CD4-positive, alpha-beta T cell (primary cell): ENCODE measurements around the gene CCDC126. TPM values are rescaled to one million over a fixed set of nuclear protein-coding genes. Genes with fewer than 3 reads are reported as not detected.

Experiments used
- ATAC-seq: fragments of 200-7000 bp; cut with Tn5 transposase; one replicate; pipeline ENCODE4 v1.10.0; 2022; ENCODE audit warnings: mild to moderate bottlenecking; ENCODE audit not compliant: poor library complexity
- CTCF ChIA-PET: fragments of 350-600 bp; sonication (Branson Sonifier 250); formaldehyde crosslinking; loops from one replicate; lab custom pipeline; 2021; ENCODE audit warnings: antibody characterized with exemption, inconsistent platforms; lab: Charles Lee
- POLR2A ChIA-PET: fragments of 350-600 bp; sonication (Branson Sonifier 250); formaldehyde crosslinking; loops from one replicate; lab custom pipeline; 2021; ENCODE audit warnings: antibody characterized with exemption, inconsistent platforms; lab: Charles Lee
- DNase-seq, 14 experiments: peaks; one replicate each; pipeline ENCODE4 v3.0.0-alpha.2; 2013 to 2020; ENCODE audit warnings: mixed read lengths in 2 of 14
- H3K27ac ChIP-seq, 2 donors: one replicate each; pipeline versions ENCODE4 v1.5.1 to v1.7.0; 2013; ENCODE audit warnings: low read length in 2 of 2, low read depth in 1 of 2, mild to moderate bottlenecking in 1 of 2
- H3K27me3 ChIP-seq, 2 experiments: 1 replicate in 1 of 2; 2 replicates in 1 of 2; pipeline versions ENCODE4 v1.6.1 to v1.7.0; 2013; ENCODE audit warnings: low read length in 2 of 2, control low read depth in 1 of 2, mild to moderate bottlenecking in 1 of 2, moderate library complexity in 1 of 2; ENCODE audit not compliant: insufficient read depth in 2 of 2, control insufficient read depth in 1 of 2
- H3K36me3 ChIP-seq: one replicate; pipeline ENCODE4 v1.6.1; 2013; ENCODE audit warnings: low read length, control low read depth; ENCODE audit not compliant: insufficient read depth
- H3K4me1 ChIP-seq: one replicate; pipeline ENCODE4 v1.6.1; 2013; ENCODE audit warnings: low read length, control low read depth; ENCODE audit not compliant: insufficient read depth
- H3K4me3 ChIP-seq: one replicate; pipeline ENCODE4 v1.5.1; 2013; ENCODE audit warnings: mild to moderate bottlenecking, low read length, moderate library complexity
- H3K9me3 ChIP-seq, 2 experiments: 1 replicate in 1 of 2; 2 replicates in 1 of 2; pipeline versions ENCODE4 v1.6.1 to v1.7.0; 2013; ENCODE audit warnings: low read length in 2 of 2, mild to moderate bottlenecking in 2 of 2, control low read depth in 1 of 2, moderate library complexity in 1 of 2; ENCODE audit not compliant: control insufficient read depth in 1 of 2, insufficient read depth in 1 of 2
- H3K27ac Mint-ChIP-seq: one replicate; pipeline ENCODE4 v1.8.0; 2020; ENCODE audit warnings: mixed read lengths
- H3K27me3 Mint-ChIP-seq: one replicate; pipeline ENCODE4 v1.8.0; 2021; ENCODE audit warnings: mixed read lengths
- H3K36me3 Mint-ChIP-seq: one replicate; pipeline ENCODE4 v1.8.0; 2021; ENCODE audit warnings: low read depth, mixed read lengths
- H3K4me1 Mint-ChIP-seq: one replicate; pipeline ENCODE4 v1.8.0; 2021; ENCODE audit warnings: low read depth, mixed read lengths
- H3K4me3 Mint-ChIP-seq: one replicate; pipeline ENCODE4 v1.8.0; 2020; ENCODE audit warnings: mild to moderate bottlenecking, mixed read lengths
- H3K9me3 Mint-ChIP-seq: one replicate; pipeline ENCODE4 v1.8.0; 2020; ENCODE audit warnings: mixed read lengths
- intact Hi-C, 2 experiments: fragments of 100-400 bp; cut with DNase I in 1 of 2; cut with micrococcal nuclease in 1 of 2; formaldehyde crosslinking; loops; one replicate each; pipeline versions ENCODE4 v1.15.1 to v1.9.0; 2023 to 2025; cut with DNase I, micrococcal nuclease
- total RNA-seq, 174 experiments: library from RNA in 2 of 174; stranded (reverse) in 2 of 174; gene quantifications; one replicate each; pipeline ENCODE4 v1.2.3 and lab custom pipeline; 2021 to 2026
- TF ChIP-seq, protein P1 (sequence below): fragments of 200-600 bp; IDR thresholded peaks from one replicate; pipeline ENCODE4 v1.8.0; 2022; ENCODE audit warnings: antibody characterized with exemption, mild to moderate bottlenecking

Gene CCDC126
- total RNA-seq, 2 experiments from 2014 or later = 8.3 to 10.3 TPM

DNA sequence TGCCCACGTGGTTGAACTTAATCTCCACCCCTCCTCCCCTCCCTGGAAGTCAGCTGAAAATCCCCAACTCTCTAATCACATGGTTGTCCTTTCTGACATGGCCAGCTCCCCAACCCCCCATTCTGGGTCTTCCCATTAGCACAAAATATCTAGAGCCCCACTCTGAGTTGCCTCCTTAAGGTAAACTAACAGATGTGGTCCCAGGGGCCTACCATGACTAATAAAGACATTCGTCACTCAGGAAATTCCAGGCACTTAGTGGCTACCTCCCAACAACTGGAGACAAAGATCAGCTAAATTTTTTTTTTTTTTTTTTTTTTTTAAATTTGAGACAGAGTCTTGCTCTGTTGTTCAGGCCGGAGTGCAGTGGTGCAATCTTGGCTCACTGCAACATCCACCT lies 21.1 kb downstream of the CCDC126 start:
- Histone ChIP-seq H3K4me3 (no peak overlapping the region), H3K36me3 (peaks cover 5% of the 10 kb centered on the region), H3K9me3 (peaks cover 10 to 15% of the 10 kb centered on the region in 2 experiments), H3K27me3 (no peaks in the 10 kb centered on the region), H3K27ac (no peak overlapping the region), H3K4me1 (no peaks in the 10 kb centered on the region)
- no peak for ATAC-seq
- intact Hi-C loops = no loop called here
- H3K4me3 Mint-ChIP-seq = no peak overlapping the region
- ChIA-PET POLR2A (no interaction called here), CTCF (interaction anchor here (0.6 kb wide), 1 partner anchor 335 kb away, joined by 3 read pairs; no protein-coding TSS in a partner anchor)
- peaks cover 9% of the 10 kb centered on the region for H3K4me1 Mint-ChIP-seq
- H3K27me3 Mint-ChIP-seq = no peaks in the 10 kb centered on the region
- TF ChIP-seq, protein P1, sequence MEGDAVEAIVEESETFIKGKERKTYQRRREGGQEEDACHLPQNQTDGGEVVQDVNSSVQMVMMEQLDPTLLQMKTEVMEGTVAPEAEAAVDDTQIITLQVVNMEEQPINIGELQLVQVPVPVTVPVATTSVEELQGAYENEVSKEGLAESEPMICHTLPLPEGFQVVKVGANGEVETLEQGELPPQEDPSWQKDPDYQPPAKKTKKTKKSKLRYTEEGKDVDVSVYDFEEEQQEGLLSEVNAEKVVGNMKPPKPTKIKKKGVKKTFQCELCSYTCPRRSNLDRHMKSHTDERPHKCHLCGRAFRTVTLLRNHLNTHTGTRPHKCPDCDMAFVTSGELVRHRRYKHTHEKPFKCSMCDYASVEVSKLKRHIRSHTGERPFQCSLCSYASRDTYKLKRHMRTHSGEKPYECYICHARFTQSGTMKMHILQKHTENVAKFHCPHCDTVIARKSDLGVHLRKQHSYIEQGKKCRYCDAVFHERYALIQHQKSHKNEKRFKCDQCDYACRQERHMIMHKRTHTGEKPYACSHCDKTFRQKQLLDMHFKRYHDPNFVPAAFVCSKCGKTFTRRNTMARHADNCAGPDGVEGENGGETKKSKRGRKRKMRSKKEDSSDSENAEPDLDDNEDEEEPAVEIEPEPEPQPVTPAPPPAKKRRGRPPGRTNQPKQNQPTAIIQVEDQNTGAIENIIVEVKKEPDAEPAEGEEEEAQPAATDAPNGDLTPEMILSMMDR = no peak
- H3K27ac Mint-ChIP-seq = no peak overlapping the region
- no peak for DNase-seq
- peaks cover 79% of the 10 kb centered on the region for H3K36me3 Mint-ChIP-seq
- H3K9me3 Mint-ChIP-seq = peaks cover 17% of the 10 kb centered on the region

DNA sequence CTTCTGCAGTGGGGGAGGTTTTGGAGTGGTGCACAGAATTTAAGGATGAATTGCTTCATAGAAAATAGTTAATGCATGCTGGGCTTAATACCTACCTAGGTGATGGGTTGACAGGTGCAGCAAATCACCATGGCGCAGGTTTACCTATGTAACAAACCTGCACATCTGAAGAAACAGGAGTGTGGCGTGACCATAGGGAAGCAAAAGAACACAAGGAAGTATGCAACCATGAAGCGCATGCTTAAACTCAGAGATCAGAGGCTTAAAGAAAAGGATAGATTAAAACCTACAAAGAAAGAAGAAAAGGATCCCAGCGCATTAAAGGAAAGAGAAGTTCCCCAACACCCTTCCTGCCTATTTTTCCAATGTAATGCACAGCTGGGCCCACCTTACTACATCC lies 22.0 kb downstream of the CCDC126 start:
- H3K36me3 Mint-ChIP-seq = peaks cover 70% of the 10 kb centered on the region

DNA sequence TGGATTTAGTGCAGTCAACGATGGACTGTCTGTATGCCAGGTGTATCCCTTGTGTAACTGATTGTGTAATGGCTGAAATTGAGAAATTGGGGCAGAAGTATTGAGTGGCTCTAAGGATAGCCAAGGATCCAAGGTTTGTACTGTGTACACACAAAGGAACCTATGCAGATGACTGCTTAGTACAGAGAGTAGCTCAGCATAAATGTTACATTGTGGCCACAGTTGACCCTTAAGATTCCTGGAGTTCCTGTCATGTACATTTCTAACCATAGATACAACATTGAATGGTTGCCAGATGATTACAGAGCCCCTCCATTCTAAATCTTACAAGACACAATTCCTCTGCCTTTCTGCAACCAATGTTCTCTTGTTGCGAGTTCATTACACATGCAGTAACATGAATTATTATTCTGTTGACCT lies 25.3 kb downstream of the CCDC126 start:
- H3K36me3 Mint-ChIP-seq = peaks cover 41% of the 10 kb centered on the region
- ATAC-seq (no peak), DNase-seq (no peak)
- Histone ChIP-seq H3K27ac (no peak overlapping the region), H3K36me3 (peaks cover 5% of the 10 kb centered on the region), H3K27me3 (no peaks in the 10 kb centered on the region), H3K4me3 (no peak overlapping the region), H3K9me3 (peaks cover 5 to 7% of the 10 kb centered on the region in 2 experiments), H3K4me1 (no peaks in the 10 kb centered on the region)
- no peak overlapping the region for H3K4me3 Mint-ChIP-seq
- no peak overlapping the region for H3K27ac Mint-ChIP-seq
- ChIA-PET CTCF (no interaction called here), POLR2A (no interaction called here)
- no peaks in the 10 kb centered on the region for H3K27me3 Mint-ChIP-seq
- H3K4me1 Mint-ChIP-seq = peaks cover 9% of the 10 kb centered on the region
- TF ChIP-seq, protein P1 = no peak
- intact Hi-C loops = no loop called here
- H3K9me3 Mint-ChIP-seq = peaks cover 6% of the 10 kb centered on the region

More for the DNA sequence above, 22.0 kb downstream of the CCDC126 start:
- Histone ChIP-seq H3K4me3 (no peak overlapping the region), H3K27ac (no peak overlapping the region), H3K27me3 (no peaks in the 10 kb centered on the region), H3K4me1 (no peaks in the 10 kb centered on the region), H3K36me3 (peaks cover 5% of the 10 kb centered on the region), H3K9me3 (peaks cover 10 to 15% of the 10 kb centered on the region in 2 experiments)
- intact Hi-C loops = no loop called here
- no peak for ATAC-seq
- Mint-ChIP-seq H3K4me3 (no peak overlapping the region), H3K27ac (no peak overlapping the region), H3K4me1 (peaks cover 9% of the 10 kb centered on the region), H3K9me3 (peaks cover 17% of the 10 kb centered on the region), H3K27me3 (no peaks in the 10 kb centered on the region)
- ChIA-PET POLR2A (no interaction called here), CTCF (no interaction called here)
- DNase-seq = no peak
- TF ChIP-seq, protein P1 = no peak
